Fibroblast of lung (primary cell): Measurements from ENCODE around the gene NLRC4.

ENCODE experiments used
- CTCF ChIP-seq, 2 donors: IDR thresholded peaks in 1 of 2; conservative IDR thresholded peaks in 1 of 2; 1 replicate in 1 of 2; 2 replicates in 1 of 2; pipeline ENCODE4 v1.5.1; 2011 to 2012; ENCODE audit warnings: low read length in 2 of 2, control low read depth in 1 of 2, inconsistent platforms in 1 of 2, low read depth in 1 of 2, mild to moderate bottlenecking in 1 of 2
- EZH2 ChIP-seq: IDR thresholded peaks from 2 replicates; pipeline ENCODE4 v1.5.1; 2012; ENCODE audit warnings: low read length, control low read depth, mild to moderate bottlenecking; ENCODE audit errors: missing control alignments

- TF ChIP-seq CTCF (conservative IDR thresholded peaks at IDR 0.05 in 1 of 2, IDR thresholded peaks at IDR 0.05 in 1 of 2; ENCODE audit: low read depth in 1 of 2, low read length in 2 of 2) (no peak), EZH2 (no peak)
These were observed 53.8 kb downstream of the NLRC4 start for GRCh38 chr2:32210767-32211408.
